DND-41 (cell line): Measurements from ENCODE around the gene MYCN.

ENCODE experiments used
- ATAC-seq: fragments of 200-7000 bp; cut with Tn5 transposase; 3 replicates; pipeline ENCODE4 v1.9.1; 2021; ENCODE audit warnings: low read depth; ENCODE audit not compliant: insufficient read depth
- DNase-seq: peaks from one replicate; pipeline ENCODE4 v3.0.0-alpha.2; 2020
- H2AFZ ChIP-seq: 2 replicates; pipeline ENCODE4 v1.6.0; 2012; ENCODE audit warnings: low read depth, low read length
- H3K27ac ChIP-seq: 2 replicates; pipeline ENCODE4 v1.5.1; 2012; ENCODE audit warnings: low read length, inconsistent platforms
- H3K27me3 ChIP-seq: fragments of 200-600 bp; sonication (generic); 2 replicates; pipeline ENCODE4 v1.6.0; 2012; ENCODE audit warnings: low read length, mild to moderate bottlenecking, inconsistent platforms; ENCODE audit not compliant: insufficient read depth, poor library complexity
- H3K36me3 ChIP-seq: 2 replicates; pipeline ENCODE4 v1.5.1; 2012; ENCODE audit warnings: low read length, inconsistent platforms; ENCODE audit not compliant: insufficient read depth
- H3K4me1 ChIP-seq: 2 replicates; pipeline ENCODE4 v1.5.1; 2012; ENCODE audit warnings: mild to moderate bottlenecking, low read length; ENCODE audit not compliant: insufficient read depth
- H3K4me2 ChIP-seq: 2 replicates; pipeline ENCODE4 v1.6.0; 2012; ENCODE audit warnings: mild to moderate bottlenecking, moderate library complexity, low read length, inconsistent platforms; ENCODE audit not compliant: insufficient read depth
- H3K4me3 ChIP-seq, 2 experiments: fragments of 200-600 bp in 1 of 2; shearing (Covaris generic) in 1 of 2; 2 replicates each; pipeline ENCODE4 v1.5.1; 2012 to 2016; ENCODE audit warnings: inconsistent platforms in 2 of 2, low read length in 2 of 2, mild to moderate bottlenecking in 2 of 2, low read depth in 1 of 2, moderate library complexity in 1 of 2
- H3K79me2 ChIP-seq: 2 replicates; pipeline ENCODE4 v1.6.0; 2012; ENCODE audit warnings: low read length, inconsistent platforms; ENCODE audit not compliant: insufficient read depth
- H3K9ac ChIP-seq: 2 replicates; pipeline ENCODE4 v1.6.0; 2012; ENCODE audit warnings: low read depth, mild to moderate bottlenecking, inconsistent platforms, low read length, moderate library complexity
- H3K9me3 ChIP-seq: 2 replicates; pipeline ENCODE4 v1.5.1; 2012; ENCODE audit warnings: low read length, moderate library complexity, mild to moderate bottlenecking, inconsistent platforms; ENCODE audit not compliant: insufficient read depth, severe bottlenecking
- H4K20me1 ChIP-seq: 2 replicates; pipeline ENCODE4 v1.6.0; 2012; ENCODE audit warnings: low read length; ENCODE audit not compliant: insufficient read depth
- EZH2 ChIP-seq: IDR thresholded peaks from 3 replicates; pipeline ENCODE4 v1.6.1; 2012; ENCODE audit warnings: borderline replicate concordance, low read depth, mild to moderate bottlenecking, moderate library complexity, low read length, inconsistent platforms; ENCODE audit not compliant: severe bottlenecking
- TF ChIP-seq, protein P1 (sequence below): IDR thresholded peaks from 2 replicates; pipeline ENCODE4 v1.5.1; 2012; ENCODE audit warnings: borderline replicate concordance, low read length, moderate library complexity, mild to moderate bottlenecking; ENCODE audit not compliant: poor library complexity, severe bottlenecking; ENCODE audit errors: extremely low read depth

Gene MYCN

DNA sequence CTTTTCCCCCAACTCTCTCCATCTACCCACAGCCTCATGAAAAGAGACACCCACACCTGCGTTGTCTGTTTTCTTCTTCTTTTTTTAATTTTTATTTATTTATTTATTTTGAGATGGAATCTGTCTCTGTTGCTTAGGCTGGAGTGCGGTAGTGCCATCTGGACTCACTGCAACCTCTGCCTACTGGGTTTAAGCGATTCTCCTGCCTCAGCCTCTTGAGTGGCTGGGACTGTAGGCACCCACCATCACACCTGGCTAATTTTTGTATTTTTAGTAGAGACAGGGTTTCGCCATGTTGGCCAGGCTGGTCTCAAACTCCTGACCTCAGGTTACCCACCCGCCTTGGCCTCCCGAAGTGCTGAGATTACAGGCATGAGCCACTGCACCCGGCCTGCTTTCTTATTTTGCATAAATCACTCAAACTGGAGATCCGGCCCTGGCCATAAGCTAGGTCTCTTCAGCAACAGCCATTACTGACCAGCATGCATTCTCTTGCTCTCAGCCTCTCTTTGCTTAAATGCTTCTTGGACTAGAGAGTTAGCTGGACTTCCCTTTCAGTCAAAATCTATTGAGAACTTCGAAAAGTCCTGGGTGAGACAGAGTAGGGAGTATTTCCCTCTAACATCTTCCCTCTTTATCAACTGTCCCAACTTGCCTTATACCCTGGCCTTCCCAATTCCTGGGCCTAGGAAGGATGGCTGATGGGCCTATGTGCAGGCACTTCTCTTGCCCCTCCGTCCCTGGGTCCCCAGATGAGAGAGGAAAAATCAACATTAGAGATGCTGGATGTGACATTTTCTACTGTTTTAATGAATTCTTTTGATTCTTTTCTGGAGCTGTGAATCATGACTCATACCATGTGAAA lies 27.3 kb downstream of the MYCN start:
- no peaks in the 10 kb centered on the region for H3K9me3 ChIP-seq
- no peak for ATAC-seq
- H3K4me3 ChIP-seq = no peak overlapping the region
- no peak overlapping the region for H3K27ac ChIP-seq
- H2AFZ ChIP-seq = no peak overlapping the region
- H4K20me1 ChIP-seq = no peaks in the 10 kb centered on the region
- TF ChIP-seq, protein P1, sequence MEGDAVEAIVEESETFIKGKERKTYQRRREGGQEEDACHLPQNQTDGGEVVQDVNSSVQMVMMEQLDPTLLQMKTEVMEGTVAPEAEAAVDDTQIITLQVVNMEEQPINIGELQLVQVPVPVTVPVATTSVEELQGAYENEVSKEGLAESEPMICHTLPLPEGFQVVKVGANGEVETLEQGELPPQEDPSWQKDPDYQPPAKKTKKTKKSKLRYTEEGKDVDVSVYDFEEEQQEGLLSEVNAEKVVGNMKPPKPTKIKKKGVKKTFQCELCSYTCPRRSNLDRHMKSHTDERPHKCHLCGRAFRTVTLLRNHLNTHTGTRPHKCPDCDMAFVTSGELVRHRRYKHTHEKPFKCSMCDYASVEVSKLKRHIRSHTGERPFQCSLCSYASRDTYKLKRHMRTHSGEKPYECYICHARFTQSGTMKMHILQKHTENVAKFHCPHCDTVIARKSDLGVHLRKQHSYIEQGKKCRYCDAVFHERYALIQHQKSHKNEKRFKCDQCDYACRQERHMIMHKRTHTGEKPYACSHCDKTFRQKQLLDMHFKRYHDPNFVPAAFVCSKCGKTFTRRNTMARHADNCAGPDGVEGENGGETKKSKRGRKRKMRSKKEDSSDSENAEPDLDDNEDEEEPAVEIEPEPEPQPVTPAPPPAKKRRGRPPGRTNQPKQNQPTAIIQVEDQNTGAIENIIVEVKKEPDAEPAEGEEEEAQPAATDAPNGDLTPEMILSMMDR = no peak
- no peak for TF ChIP-seq EZH2
- H3K4me2 ChIP-seq = no peak overlapping the region
- no peak overlapping the region for H3K9ac ChIP-seq
- no peak for DNase-seq
- no peaks in the 10 kb centered on the region for H3K27me3 ChIP-seq
- H3K36me3 ChIP-seq = no peaks in the 10 kb centered on the region
- H3K4me1 ChIP-seq = no peaks in the 10 kb centered on the region
- no peaks in the 10 kb centered on the region for H3K79me2 ChIP-seq

DNA sequence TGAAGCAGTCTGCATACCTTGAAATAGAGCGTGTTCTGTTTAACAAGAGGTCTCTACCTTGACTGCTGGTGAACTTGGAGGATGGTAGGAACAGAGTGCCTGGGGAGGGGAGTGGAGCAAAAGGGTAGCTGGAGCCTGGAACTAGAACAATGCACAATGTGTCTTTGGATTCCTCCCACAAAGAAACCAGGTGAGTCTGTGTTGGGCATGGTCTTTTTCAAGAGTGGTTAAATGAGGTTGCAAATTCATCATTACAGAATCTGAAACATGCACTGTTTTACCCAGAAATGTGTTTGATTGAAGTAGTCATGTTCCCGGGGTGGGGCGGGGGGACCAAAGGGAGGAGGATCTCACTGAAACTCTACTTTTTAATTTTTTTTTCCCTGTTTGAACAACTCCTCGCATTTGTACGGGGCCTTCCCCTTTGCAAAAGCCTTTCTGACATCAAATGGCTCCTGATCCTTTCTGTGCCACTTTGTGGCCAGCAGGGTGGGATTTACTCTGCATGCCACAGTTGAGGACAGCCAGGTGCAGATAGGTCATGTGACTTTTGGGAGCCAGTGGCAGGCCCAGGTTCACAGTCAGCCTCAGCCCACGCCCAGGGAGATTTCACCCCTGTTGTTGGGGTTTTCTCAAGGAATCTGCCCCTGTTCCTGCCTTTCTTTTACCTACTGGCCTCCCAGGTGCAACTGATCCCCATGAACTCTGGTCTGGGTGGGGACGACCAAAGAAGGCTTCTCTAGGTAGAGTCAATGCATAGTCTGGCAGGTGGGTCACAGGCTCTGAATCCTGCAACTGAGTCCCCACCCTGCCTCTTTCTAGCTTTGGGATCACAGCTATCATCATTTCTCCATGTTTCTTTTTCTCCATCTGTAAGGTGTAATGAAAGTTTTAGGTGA lies 28.2 kb downstream of the MYCN start:
- H3K27me3 ChIP-seq = no peaks in the 10 kb centered on the region

DNA sequence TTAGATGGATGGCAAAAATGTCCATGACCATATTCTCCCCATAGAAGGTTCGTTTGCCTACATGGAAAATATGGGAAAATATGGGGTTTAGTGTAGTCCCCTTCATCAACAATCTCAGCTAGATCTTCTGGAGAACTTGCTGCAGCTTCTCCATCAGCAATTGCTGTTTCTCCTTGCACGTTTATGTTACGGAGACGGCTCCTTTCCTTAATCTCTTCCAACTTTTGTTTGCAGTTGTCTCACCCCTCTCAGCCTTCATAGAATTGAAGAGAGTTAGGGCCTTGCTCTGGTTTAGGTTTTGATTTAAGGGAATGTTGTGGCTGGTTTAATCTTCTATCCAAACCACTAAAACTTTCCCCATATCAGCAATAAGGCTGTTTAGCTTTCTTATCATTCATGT lies 28.9 kb downstream of the MYCN start:
- Histone ChIP-seq H3K9ac (no peak overlapping the region), H3K4me1 (no peaks in the 10 kb centered on the region), H3K36me3 (no peaks in the 10 kb centered on the region), H3K79me2 (no peaks in the 10 kb centered on the region), H3K27me3 (no peaks in the 10 kb centered on the region), H3K9me3 (no peaks in the 10 kb centered on the region), H2AFZ (no peak overlapping the region), H3K4me2 (no peak overlapping the region), H3K4me3 (no peak overlapping the region), H3K27ac (no peak overlapping the region), H4K20me1 (no peaks in the 10 kb centered on the region)
- no peak for TF ChIP-seq EZH2
- TF ChIP-seq, protein P1 = no peak
- ATAC-seq (no peak), DNase-seq (no peak)

More for the DNA sequence above, 28.2 kb downstream of the MYCN start:
- no peak overlapping the region for H3K9ac ChIP-seq
- no peaks in the 10 kb centered on the region for H3K79me2 ChIP-seq
- no peak overlapping the region for H3K4me2 ChIP-seq
- H2AFZ ChIP-seq = no peak overlapping the region
- no peaks in the 10 kb centered on the region for H3K4me1 ChIP-seq
- ATAC-seq (no peak), DNase-seq (no peak)
- H3K9me3 ChIP-seq = no peaks in the 10 kb centered on the region
- H3K4me3 ChIP-seq = no peak overlapping the region
- no peaks in the 10 kb centered on the region for H4K20me1 ChIP-seq
- no peak for TF ChIP-seq EZH2
- TF ChIP-seq, protein P1 = no peak
- no peak overlapping the region for H3K27ac ChIP-seq
- H3K36me3 ChIP-seq = no peaks in the 10 kb centered on the region
